Measurements from ENCODE around the gene DYNLT2.
"Not testable (repeated sequence)": the region's sequence is repeated elsewhere in the genome, so short reads cannot be mapped to it uniquely, and the experiment has no call there.

Gene DYNLT2

GRCh38 chr6:169783401-169783800 lies 32.0 kb upstream of the DYNLT2 start:
- no peak for DNase-seq

DNA sequence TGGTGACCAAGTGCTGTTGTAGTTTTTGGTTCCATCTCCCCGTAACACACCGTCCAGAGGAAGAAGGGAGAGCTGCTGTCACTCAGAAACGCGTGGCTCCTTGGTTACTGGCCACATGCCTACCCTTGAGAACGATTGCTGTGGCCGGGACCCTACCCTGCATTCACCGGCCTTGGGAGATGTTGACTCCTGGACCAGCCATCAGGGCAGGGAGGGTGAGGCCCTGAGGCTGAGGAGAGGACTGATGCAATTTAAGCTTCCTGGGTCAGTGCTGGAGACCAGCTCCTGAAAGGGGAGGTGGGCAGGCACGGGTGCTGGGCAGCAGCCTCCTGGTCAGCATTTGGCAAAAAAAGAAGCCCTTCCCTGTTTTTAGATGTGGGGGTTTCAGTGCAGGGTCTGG lies 31.6 kb upstream of the DYNLT2 start:
- DNase-seq = no peak

DNA sequence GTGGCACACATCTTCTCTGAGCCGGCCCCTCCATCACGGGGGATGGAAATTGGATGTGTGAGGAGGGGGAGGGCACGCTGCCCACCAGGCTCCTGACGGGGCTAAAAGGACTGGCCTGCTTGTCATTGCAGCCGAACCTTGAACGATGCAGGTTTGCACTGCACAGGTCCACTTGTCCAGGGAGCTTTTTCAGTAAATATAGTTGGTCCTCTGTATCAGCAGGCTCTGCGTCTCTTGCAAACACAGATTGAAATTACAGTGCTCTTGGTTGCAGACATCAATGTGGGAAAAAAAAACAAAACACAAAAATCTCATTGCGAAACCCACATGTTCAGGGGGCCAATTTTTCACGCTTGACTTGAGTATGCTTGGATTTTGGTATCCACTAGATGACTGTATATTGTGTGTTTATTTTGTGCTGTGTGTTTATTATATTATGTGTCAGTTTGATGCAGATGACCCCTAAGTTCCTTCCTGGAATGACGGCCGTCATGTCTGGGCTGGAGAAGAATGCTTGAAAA lies 29.3 kb upstream of the DYNLT2 start:
- DNase-seq = no peak

GRCh38 chr6:169779896-169780295 lies 28.5 kb upstream of the DYNLT2 start:
- DNase-seq = no peak

DNA sequence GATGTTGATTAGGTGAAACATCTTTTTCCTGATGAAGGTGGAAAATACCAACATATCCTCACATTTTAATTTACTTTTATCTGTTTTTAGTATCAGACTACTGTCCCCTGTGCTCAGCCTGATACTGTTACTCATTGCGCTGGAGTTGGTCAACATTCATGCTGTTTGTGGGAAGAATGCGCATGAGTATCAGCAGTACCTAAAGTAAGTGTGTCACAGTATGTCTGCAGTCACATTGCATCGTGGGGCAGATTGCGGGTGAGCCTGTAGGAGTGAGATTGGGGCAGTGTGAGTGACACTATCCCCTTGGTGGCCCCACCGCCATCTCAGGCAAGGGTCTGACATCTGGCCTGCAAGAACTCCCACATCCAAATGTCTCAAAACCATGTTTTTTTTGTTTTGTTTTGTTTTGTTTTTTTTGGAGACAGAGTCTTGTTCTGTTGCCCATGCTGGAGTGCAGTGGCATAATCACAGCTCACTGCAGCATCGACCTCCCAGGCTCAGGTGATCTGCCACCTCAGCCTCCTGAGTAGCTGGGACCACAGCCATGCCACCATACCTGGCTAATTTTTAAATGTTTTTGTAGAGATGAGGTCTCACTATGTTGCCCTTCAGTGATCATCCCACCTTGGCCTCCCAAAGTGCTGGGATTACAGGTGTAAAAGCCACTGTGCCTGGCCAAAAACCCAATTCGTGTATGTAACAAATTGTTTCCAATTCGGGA lies 27.9 kb upstream of the DYNLT2 start:
- no peak for DNase-seq

- no peak for DNase-seq
These were observed 27.3 kb upstream of the DYNLT2 start for GRCh38 chr6:169778646-169779045.

DNA sequence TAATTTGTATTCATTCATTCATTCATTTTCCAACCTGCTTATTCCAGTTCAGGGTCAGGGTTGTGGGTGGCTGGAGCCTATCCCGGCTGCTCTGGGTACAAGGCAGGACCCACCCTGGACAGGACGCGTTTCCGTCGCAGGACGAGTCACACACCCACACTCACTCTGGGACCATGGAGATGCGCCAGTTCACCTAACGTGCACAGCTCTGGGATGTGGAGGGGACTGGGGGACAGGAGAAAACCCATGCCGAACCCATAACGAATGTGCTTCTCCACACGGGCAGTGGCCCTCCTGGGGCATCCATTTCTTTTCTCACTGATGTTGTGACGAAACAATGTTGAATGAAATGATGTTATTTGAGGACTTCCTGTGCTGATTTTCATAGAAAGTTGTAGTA lies 26.5 kb upstream of the DYNLT2 start:
- DNase-seq = no peak

GRCh38 chr6:169776379-169776778 lies 25.0 kb upstream of the DYNLT2 start:
- no peak for DNase-seq

DNA sequence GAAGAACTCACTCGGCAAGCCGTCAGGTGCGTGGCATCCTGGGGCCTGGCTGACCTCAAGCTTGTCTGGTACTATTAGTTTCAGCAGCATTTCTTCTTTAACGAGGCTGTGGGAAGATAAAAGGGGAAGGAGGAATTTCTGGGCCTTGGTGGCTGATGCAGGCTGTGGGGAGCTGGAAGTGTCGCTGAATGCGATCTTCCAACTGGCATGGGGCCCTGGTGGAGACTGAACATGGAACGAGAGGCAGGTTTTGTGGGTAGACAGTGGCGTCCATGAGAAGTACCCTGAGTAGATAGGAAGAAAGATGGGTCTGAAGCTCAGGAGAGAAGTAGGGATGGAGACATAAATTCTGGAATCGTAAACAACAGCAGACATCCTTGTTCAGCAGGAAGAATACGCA lies 23.9 kb upstream of the DYNLT2 start:
- DNase-seq = no peak

- no peak for DNase-seq
These were observed 23.0 kb upstream of the DYNLT2 start for GRCh38 chr6:169774347-169774746.

DNA sequence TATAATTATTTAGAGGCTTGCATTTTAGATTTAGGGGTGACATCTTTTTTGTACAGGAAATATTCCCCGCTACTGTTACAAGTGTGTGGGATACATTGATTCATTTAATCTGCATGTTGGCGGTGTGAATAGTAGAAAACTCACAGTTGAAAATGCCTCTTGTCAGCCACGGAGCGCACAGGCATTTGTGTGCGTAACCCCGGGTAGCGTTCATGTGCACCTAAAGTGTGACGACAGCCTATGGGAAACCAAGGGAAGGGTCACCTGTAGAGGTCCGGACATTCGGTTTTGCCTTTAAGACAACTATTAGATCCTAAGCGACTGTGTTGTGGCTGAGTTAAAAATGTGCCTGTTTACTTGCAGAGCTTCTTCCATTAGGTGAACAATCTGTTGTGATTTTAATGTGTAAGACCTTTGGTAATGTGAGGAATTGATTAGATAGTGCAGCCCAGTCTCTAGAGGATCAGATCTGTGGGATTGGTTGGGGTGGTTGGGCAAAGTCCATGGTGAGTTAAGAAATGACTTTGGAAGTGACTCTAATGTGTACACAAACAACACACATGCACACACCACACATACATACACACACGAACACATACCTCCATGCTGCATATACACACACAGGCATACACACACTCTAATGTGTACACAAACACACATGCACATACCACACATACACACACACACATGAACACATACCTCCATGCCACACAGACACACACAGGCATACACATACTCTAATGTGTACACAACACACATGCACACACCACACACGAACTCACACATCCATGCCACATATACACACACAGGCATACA lies 15.8 kb upstream of the DYNLT2 start:
- DNase-seq = no peak

DNA sequence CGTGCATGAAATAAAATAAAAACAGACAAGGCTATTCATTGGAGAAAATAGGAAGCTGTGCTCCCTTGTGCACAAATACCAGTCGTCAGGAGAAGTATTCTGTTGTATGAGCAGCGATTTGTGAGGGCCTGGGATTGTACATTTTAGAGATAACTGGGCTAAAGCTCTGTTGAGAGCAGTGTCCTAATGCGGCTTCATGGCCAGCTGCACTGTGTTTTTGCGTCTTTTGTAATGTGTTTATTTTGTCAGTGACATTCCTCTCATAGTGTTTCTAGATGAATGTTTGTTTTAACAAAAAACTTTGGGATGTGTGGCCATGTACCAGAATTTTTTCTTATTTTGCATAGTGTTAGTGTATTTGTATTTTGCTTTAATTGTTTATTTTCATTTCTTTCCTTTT lies 14.9 kb upstream of the DYNLT2 start:
- no peak for DNase-seq

- DNase-seq = not testable (repeated sequence)
These were observed 14.4 kb upstream of the DYNLT2 start for GRCh38 chr6:169765789-169766188.

DNA sequence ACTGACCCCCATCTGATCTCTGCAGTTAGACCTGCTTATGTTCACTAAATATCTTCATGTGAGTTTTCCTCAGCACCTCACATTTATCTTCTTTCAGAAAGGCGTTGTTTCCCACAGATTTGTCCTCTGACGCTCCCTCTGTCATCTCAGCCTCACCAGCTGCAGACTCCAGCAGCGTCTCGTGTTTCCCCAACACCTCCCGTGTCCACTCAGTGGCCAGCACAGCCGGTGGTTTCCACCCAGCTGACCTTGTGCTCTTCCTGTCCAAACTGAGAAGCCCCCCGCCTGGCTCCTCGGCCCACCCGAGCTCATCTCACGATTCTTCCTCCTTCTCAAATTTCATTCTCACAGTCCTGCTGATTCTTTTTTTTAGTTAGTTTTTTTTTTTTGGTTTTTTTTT lies 12.5 kb upstream of the DYNLT2 start:
- no peak for DNase-seq

DNA sequence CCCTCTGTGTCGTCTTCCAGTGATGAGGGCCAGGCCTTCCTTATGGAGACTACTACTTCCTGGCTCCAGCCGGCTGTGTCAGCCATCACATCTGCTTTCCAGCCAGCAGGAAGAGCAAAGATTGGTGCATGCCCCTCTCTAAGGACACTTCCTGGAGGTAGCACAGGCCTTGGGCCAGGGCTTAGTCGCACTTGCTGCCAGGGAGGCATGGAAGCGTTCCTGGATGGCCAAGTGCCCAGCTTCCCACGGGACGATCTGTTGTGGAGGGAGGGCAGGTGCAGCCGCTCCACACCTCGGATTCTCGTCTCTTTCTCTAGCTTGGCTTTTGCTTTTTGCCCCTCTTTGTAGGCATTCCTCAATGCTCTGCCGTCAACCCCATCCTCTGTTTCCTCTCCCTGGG lies 11.9 kb upstream of the DYNLT2 start:
- DNase-seq = no peak

GRCh38 chr6:169755162-169755561 lies 3.8 kb upstream of the DYNLT2 start:
- no peak for DNase-seq

GRCh38 chr6:169752074-169752623 lies 777 bp upstream of the DYNLT2 start:
- DNase-seq = no peak

GRCh38 chr6:169746556-169746955 lies 4.8 kb downstream of the DYNLT2 start:
- DNase-seq = no peak

GRCh38 chr6:169745405-169745804 lies 6.0 kb downstream of the DYNLT2 start:
- no peak for DNase-seq

GRCh38 chr6:169741344-169741743 lies 10.0 kb downstream of the DYNLT2 start:
- DNase-seq = no peak

- no peak for DNase-seq
These were observed 12.3 kb downstream of the DYNLT2 start for GRCh38 chr6:169738976-169739529.

GRCh38 chr6:169738204-169738975 lies 13.0 kb downstream of the DYNLT2 start:
- no peak for DNase-seq

DNA sequence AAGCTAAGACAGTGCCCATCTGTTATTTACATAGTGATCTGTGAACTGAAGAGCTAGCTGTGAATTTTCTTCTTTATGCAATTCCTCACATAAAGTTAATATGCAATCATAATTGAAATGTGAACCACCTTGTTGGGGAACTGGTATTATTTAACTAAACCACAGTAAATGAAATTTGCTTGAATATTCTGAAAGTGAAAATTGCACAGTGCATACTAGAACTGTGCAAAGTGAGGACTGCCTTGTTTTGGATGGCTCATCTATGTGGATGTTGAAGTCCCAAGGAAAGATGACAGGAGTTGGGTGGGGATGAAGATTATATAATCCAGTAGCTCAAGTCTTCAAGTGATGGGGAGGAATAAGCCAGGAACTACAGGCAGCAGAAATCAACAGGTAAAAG lies 21.4 kb downstream of the DYNLT2 start:
- no peak for DNase-seq

Data from CD4-positive, alpha-beta T cell treated with Interleukin-10 for 1 hour (primary cell).